Stomach (tissue), 9 donors: ENCODE results near the gene CD28. TPM values are rescaled to one million over a fixed set of nuclear protein-coding genes. Genes with fewer than 3 reads are reported as not detected.

Experiments
- DNase-seq, 2 donors: peaks; one replicate each; pipeline versions ENCODE4 v3.0.0 to v3.0.0-alpha.2; 2013 to 2019
- H3K27ac ChIP-seq, 5 donors: fragments of 200-600 bp in 4 of 5; sonication (generic) in 4 of 5; one replicate each; pipeline ENCODE4 v1.5.1; 2013 to 2019; ENCODE audit warnings: mild to moderate bottlenecking in 1 of 5, moderate library complexity in 1 of 5
- H3K27me3 ChIP-seq, 3 donors: fragments of 200-600 bp; sonication (generic); one replicate each; pipeline ENCODE4 v1.5.1; 2017 to 2019; ENCODE audit warnings: mixed run types in 1 of 3
- H3K36me3 ChIP-seq, 4 donors: fragments of 200-600 bp; sonication (generic); 1 replicate in 3 of 4; 2 replicates in 1 of 4; pipeline ENCODE4 v1.5.1; 2016 to 2019
- H3K4me1 ChIP-seq, 4 donors: fragments of 200-600 bp; sonication (generic); one replicate each; pipeline ENCODE4 v1.5.1; 2016 to 2019
- H3K4me3 ChIP-seq, 4 donors: fragments of 200-600 bp; sonication (generic) in 3 of 4; one replicate each; pipeline ENCODE4 v1.5.1; 2016 to 2019; ENCODE audit warnings: mild to moderate bottlenecking in 1 of 4
- H3K9me3 ChIP-seq, 4 donors: fragments of 200-600 bp; sonication (generic); one replicate each; pipeline ENCODE4 v1.5.1; 2016 to 2019
- EP300 ChIP-seq: sonication (generic); formaldehyde crosslinking; IDR thresholded peaks from one replicate; pipeline ENCODE4 v1.6.1; 2017; ENCODE audit warnings: antibody characterized with exemption
- POLR2A ChIP-seq, 4 donors: fragments of 450-650 bp; IDR thresholded peaks; one replicate each; pipeline ENCODE4 v1.6.1; 2016; ENCODE audit warnings: antibody characterized with exemption in 4 of 4, control low read depth in 2 of 4, mild to moderate bottlenecking in 1 of 4, moderate library complexity in 1 of 4
- POLR2AphosphoS5 ChIP-seq, 3 donors: sonication (generic); formaldehyde crosslinking; IDR thresholded peaks; one replicate each; pipeline ENCODE4 v1.6.1; 2016; ENCODE audit warnings: antibody characterized with exemption in 3 of 3
- WGBS, 5 donors: extraction: QIAGEN DNeasy Blood & Tissue Kit in 3 of 5; methylation state at CpG; one replicate each; pipeline versions ENCODE4 v1.1.5 to v1.1.7; 2013 to 2018; 5-methylcytosine and 5-hydroxymethylcytosine counted together
- intact Hi-C: fragments of 100-400 bp; cut with DNase I; formaldehyde crosslinking; loops from one replicate; pipeline ENCODE4 v1.15.1; 2023; ENCODE audit warnings: low total_unique reads
- polyA plus RNA-seq, 3 donors: library from polyadenylated mRNA; stranded (reverse); fragments of 200-250 nt; gene quantifications; one replicate each; pipeline ENCODE4 v1.2.3, GENCODE V29; 2013
- total RNA-seq, 5 donors: library from RNA; depleted of rRNA; stranded (reverse); fragments of >200 nt; gene quantifications; one replicate each; pipeline versions ENCODE4 v1.1.0 to v1.2.3, GENCODE V29; 2014 to 2016
- TF ChIP-seq, protein P1 (sequence below), 7 experiments: fragments of 450-650 bp in 4 of 7; fragments of 200-600 bp in 3 of 7; sonication (generic) in 3 of 7; IDR thresholded peaks; one replicate each; pipeline ENCODE4 v1.5.1; 2016 to 2019; ENCODE audit warnings: antibody characterized with exemption in 7 of 7, control low read depth in 2 of 7, mild to moderate bottlenecking in 1 of 7
- donor health status: healthy with polysubstance abuse.
- donor health status: Bipolar disorder and iron deficiency.
- donor health status: healthy.

CD28 gene
- total and polyA plus RNA-seq, 8 donors: 0.15 to 4.4 (median 0.27) TPM; not detected in 2

DNA sequence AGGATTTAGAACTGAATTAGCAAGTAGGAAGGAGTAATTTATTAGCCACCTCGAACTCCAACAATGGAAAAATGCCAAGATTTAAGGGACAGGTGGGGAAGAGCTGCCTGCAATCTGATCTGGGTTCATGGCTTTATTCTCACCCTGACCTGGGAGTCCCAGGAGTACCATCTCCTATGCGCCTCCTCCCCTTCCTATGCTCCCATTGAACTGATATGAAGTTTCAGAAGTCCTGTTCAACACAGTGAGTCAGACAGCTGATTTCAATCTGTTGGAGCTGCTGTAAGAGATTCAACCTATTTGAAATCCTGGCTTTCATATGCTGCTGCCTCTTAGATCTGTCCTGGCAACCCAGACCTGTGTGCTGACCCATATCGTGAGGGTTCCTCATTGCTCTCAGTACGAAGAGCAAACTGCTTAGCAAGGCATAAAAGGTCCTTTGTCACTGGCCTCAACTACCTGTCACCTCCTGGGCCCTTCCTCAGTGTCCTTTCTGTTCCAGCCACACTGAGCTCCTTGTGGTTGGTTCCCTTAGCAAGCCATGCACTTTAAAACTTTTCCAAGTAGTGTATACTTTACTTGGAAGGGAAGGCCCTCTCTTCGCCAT, 15.9 kb upstream of the CD28 start:
- H3K4me3 ChIP-seq: no peak overlapping the region
- peak overlapping the region in 1 of 5 donors; percentile 29 for H3K27ac ChIP-seq
- TF ChIP-seq POLR2AphosphoS5 (IDR thresholded peaks at IDR 0.05) (no peak), POLR2A (IDR thresholded peaks at IDR 0.05) (no peak), EP300 (no peak)
- TF ChIP-seq, protein P1, sequence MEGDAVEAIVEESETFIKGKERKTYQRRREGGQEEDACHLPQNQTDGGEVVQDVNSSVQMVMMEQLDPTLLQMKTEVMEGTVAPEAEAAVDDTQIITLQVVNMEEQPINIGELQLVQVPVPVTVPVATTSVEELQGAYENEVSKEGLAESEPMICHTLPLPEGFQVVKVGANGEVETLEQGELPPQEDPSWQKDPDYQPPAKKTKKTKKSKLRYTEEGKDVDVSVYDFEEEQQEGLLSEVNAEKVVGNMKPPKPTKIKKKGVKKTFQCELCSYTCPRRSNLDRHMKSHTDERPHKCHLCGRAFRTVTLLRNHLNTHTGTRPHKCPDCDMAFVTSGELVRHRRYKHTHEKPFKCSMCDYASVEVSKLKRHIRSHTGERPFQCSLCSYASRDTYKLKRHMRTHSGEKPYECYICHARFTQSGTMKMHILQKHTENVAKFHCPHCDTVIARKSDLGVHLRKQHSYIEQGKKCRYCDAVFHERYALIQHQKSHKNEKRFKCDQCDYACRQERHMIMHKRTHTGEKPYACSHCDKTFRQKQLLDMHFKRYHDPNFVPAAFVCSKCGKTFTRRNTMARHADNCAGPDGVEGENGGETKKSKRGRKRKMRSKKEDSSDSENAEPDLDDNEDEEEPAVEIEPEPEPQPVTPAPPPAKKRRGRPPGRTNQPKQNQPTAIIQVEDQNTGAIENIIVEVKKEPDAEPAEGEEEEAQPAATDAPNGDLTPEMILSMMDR (IDR thresholded peaks at IDR 0.05): no peak
- intact Hi-C loops: no loop called here
- H3K36me3 ChIP-seq: no peaks in the 10 kb centered on the region
- peaks cover 0 to 36% (median 12%) of the 10 kb centered on the region in 4 donors for H3K4me1 ChIP-seq
- H3K27me3 ChIP-seq: no peaks in the 10 kb centered on the region
- DNase-seq: no peak
- no peaks in the 10 kb centered on the region for H3K9me3 ChIP-seq
- WGBS, 5 donors: 71 to 84% (median 78%) methylated on average over 5 of the region's 5 CpGs

DNA sequence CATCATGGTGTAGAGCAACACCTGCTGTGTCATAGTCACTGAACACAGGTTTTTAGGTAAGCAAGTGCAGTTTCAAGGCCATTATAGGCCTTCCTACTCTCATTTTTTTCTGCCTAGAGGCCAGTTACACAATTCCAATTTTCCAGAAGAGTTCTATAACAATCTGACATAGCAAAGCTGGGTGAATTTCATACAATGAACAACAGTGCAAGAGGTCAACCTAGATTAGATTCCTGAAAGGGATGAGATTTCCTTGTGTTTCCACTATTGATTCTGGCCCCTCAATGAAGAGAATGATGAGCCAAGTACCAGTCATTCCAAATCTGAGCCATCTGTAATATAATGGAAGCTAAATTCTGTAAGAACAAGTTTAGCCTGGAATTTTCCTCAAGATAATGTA, 15.3 kb upstream of the CD28 start:
- intact Hi-C loops: no loop called here
- H3K27ac ChIP-seq: peak overlapping the region in 1 of 5 donors; percentile 29
- no peaks in the 10 kb centered on the region for H3K9me3 ChIP-seq
- H3K27me3 ChIP-seq: no peaks in the 10 kb centered on the region
- no peak for TF ChIP-seq POLR2A (IDR thresholded peaks at IDR 0.05)
- TF ChIP-seq, protein P1 (IDR thresholded peaks at IDR 0.05): no peak
- TF ChIP-seq EP300: no peak
- no peak for TF ChIP-seq POLR2AphosphoS5 (IDR thresholded peaks at IDR 0.05)
- no peaks in the 10 kb centered on the region for H3K36me3 ChIP-seq
- H3K4me1 ChIP-seq: peaks cover 0 to 36% (median 12%) of the 10 kb centered on the region in 4 donors
- H3K4me3 ChIP-seq: no peak overlapping the region
- no peak for DNase-seq

DNA sequence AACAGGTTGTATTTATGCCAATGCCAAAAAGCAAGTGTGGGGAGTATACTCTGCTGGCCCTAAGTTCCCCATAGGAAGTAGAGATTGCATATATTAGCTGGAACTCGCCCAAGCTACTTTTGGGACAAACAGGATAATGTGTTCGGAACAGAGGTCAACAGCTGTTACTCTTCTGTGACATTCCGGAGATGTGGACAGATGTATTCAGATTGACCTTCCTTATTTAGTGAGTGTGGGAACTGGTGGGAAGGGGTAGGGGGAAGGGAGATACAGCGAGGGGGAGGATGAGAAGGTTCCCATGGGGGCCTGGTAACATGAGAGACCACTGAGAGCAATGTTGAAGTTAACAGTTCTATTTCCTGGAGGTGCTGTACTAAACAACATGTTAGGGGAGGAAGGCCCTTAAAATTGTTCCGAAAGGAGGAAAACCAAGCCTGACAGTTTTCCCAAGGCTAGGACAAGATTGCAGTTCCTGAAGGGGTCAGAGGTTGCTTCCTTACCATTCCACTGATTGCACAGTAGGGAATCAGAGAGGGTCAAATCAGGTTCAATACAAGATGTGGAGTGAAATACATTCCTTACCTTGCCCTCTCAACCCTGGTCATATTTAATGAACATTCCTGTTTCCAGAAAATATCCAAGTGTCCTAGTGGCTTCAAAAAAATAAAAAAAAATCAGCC, 14.3 kb upstream of the CD28 start:
- WGBS, 5 donors: 68 to 75% (median 74%) methylated on average over 5 of the region's 5 CpGs
- H3K4me3 ChIP-seq: no peak overlapping the region
- H3K36me3 ChIP-seq: no peaks in the 10 kb centered on the region
- peak in 1 of 2 donors; percentile 76 for DNase-seq
- no peaks in the 10 kb centered on the region for H3K9me3 ChIP-seq
- peaks cover 0 to 36% (median 12%) of the 10 kb centered on the region in 4 donors for H3K4me1 ChIP-seq
- intact Hi-C loops: no loop called here
- no peaks in the 10 kb centered on the region for H3K27me3 ChIP-seq
- H3K27ac ChIP-seq: peak overlapping the region in 1 of 5 donors; percentile 5
- TF ChIP-seq, protein P1 (IDR thresholded peaks at IDR 0.05): no peak
- TF ChIP-seq EP300 (no peak), POLR2A (IDR thresholded peaks at IDR 0.05) (no peak)

DNA sequence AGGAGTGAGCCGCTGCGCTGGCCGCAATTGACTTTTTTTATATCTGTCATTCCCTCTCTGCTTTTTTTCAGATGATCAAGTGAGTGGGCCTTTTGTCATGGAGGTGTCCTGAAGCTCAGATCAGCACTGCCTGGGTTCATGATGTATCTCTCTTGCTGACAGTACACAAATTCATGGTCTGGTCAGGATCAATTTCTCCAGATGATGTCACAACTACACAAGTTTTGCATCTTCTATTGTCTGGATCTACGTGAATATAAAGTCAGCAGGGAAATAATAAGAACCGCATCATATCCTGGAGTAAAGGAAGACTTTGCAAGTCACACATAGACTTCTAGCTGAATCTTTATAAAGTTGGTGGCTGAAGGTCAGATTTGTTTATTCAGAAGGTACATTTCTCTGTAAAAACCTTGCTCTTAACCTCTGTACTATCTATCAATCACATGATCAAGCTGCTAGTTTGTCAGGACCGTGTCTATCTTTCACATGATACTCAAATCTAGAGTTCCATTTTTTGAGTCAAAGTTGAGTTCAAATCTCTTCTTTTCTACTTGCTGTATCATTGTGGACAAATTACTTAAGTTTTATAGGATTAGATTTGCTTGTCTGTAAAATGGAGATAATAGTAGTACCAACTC, 13.1 kb upstream of the CD28 start:
- Histone ChIP-seq H3K36me3 (no peaks in the 10 kb centered on the region), H3K9me3 (no peaks in the 10 kb centered on the region), H3K4me1 (peaks cover 0 to 35% (median 12%) of the 10 kb centered on the region in 4 donors), H3K27me3 (no peaks in the 10 kb centered on the region), H3K4me3 (no peak overlapping the region), H3K27ac (no peak overlapping the region)
- no peak for DNase-seq
- no peak for TF ChIP-seq POLR2AphosphoS5 (IDR thresholded peaks at IDR 0.05)
- no peak for TF ChIP-seq EP300
- TF ChIP-seq, protein P1 (IDR thresholded peaks at IDR 0.05): no peak
- TF ChIP-seq POLR2A (IDR thresholded peaks at IDR 0.05): no peak
- WGBS, 5 donors: 88 to 95% (median 89%) methylated on average over 6 of the region's 6 CpGs
- intact Hi-C loops: no loop called here
